GM12874 (cell line): ENCODE results near the gene UGT1A6.

ENCODE experiments used
- CTCF ChIP-seq: IDR thresholded peaks from 2 replicates; pipeline ENCODE4 v1.5.1; 2011; ENCODE audit warnings: low read depth, mild to moderate bottlenecking, control low read depth, low read length, moderate library complexity; ENCODE audit not compliant: insufficient read depth

UGT1A6 gene

GRCh38 chr2:233798335-233799086, 105.8 kb downstream of the UGT1A6 start:
- no peak for TF ChIP-seq CTCF

- TF ChIP-seq CTCF = no peak
Measured at GRCh38 chr2:233799087-233799665, 106.5 kb downstream of the UGT1A6 start.

GRCh38 chr2:233799716-233800115, 107.0 kb downstream of the UGT1A6 start:
- TF ChIP-seq CTCF = no peak

GRCh38 chr2:233800208-233800607, 107.5 kb downstream of the UGT1A6 start:
- TF ChIP-seq CTCF = no peak

GRCh38 chr2:233801357-233802131, 108.9 kb downstream of the UGT1A6 start:
- TF ChIP-seq CTCF = no peak

DNA sequence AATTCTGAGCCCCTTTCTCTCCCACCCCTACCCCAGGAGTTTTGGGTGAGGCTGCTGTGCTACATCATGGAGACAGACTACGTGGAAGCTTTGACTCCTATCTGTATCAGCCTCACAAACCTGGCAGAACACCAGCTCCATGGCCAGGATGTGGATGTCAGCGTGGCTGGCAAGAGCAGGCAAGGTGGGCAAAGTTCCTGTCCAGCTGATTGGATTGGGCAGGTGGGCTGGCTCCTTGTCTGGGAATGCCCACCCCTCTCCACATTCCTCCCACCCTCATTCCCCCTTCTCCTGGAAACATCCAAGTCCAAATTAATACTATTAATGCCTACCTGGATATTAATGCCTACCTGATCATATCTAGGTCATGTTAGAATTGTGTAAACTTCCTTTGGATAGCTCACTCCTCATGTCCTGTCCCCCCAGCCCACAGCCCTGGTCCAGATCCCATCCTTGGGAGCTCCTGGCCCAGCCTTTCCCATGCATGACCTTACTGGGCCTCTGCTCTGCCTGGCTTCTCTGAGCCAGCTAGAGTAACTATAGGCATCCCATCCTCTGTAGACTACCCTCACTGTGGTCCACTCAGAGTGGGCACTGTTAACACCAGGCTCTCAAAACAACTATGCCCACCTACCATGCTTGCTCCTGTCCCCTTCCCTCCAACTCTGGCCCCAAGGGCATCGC, 109.6 kb downstream of the UGT1A6 start:
- no peak for TF ChIP-seq CTCF
